Natural killer cell (primary cell): ENCODE data around the gene GINS1. TPM values are rescaled to one million over a fixed set of nuclear protein-coding genes. Genes with fewer than 3 reads are reported as not detected.

ENCODE experiments used
- ATAC-seq, 3 donors: fragments of 150-1000 bp in 2 of 3; fragments of 200-7000 bp in 1 of 3; cut with Tn5 transposase; 1 replicate in 1 of 3; 2 replicates in 2 of 3; pipeline ENCODE4 v1.10.0; 2021; ENCODE audit warnings: mild to moderate bottlenecking in 2 of 3, moderate library complexity in 2 of 3
- DNase-seq, 2 donors: peaks; one replicate each; pipeline versions ENCODE4 v3.0.0 to v3.0.0-alpha.2; 2013 to 2021; ENCODE audit warnings: mixed read lengths in 1 of 2
- H3K27ac ChIP-seq: one replicate; pipeline ENCODE4 v1.5.1; 2013; ENCODE audit warnings: mild to moderate bottlenecking, low read length
- H3K27me3 ChIP-seq: one replicate; pipeline ENCODE4 v1.6.1; 2013; ENCODE audit warnings: low read length; ENCODE audit not compliant: control insufficient read depth, insufficient read depth
- H3K36me3 ChIP-seq: one replicate; pipeline ENCODE4 v1.6.1; 2013; ENCODE audit warnings: low read length; ENCODE audit not compliant: control insufficient read depth, insufficient read depth
- H3K4me1 ChIP-seq: one replicate; pipeline ENCODE4 v1.6.1; 2013; ENCODE audit warnings: low read length; ENCODE audit not compliant: control insufficient read depth, insufficient read depth
- H3K4me3 ChIP-seq: one replicate; pipeline ENCODE4 v1.5.1; 2013; ENCODE audit warnings: low read length
- H3K9me3 ChIP-seq: one replicate; pipeline ENCODE4 v1.6.1; 2013; ENCODE audit warnings: low read length; ENCODE audit not compliant: control insufficient read depth, insufficient read depth
- H3K27ac Mint-ChIP-seq, 2 donors: one replicate each; pipeline ENCODE4 v1.8.0; 2022; ENCODE audit warnings: mild to moderate bottlenecking in 2 of 2, mixed read lengths in 2 of 2, moderate library complexity in 1 of 2
- H3K27me3 Mint-ChIP-seq, 2 donors: one replicate each; pipeline ENCODE4 v1.8.0; 2022; ENCODE audit warnings: low read depth in 2 of 2, mixed read lengths in 2 of 2
- H3K36me3 Mint-ChIP-seq: one replicate; pipeline ENCODE4 v1.8.0; 2022; ENCODE audit warnings: mixed read lengths
- H3K4me1 Mint-ChIP-seq, 2 donors: one replicate each; pipeline ENCODE4 v1.8.0; 2022; ENCODE audit warnings: mixed read lengths in 2 of 2
- H3K4me3 Mint-ChIP-seq: one replicate; pipeline ENCODE4 v1.8.0; 2022; ENCODE audit warnings: mild to moderate bottlenecking, moderate library complexity, mixed read lengths
- H3K9me3 Mint-ChIP-seq, 2 donors: one replicate each; pipeline ENCODE4 v1.8.0; 2022; ENCODE audit warnings: mixed read lengths in 2 of 2
- CTCF ChIP-seq: fragments of 200-600 bp; IDR thresholded peaks from one replicate; pipeline ENCODE4 v1.8.0; 2022; ENCODE audit warnings: antibody characterized with exemption
- WGBS: methylation state at CpG from one replicate; pipeline ENCODE4 v1.1.7; 2013; ENCODE audit warnings: missing lambda C conversion rate; ENCODE audit not compliant: insufficient coverage; 5-methylcytosine and 5-hydroxymethylcytosine counted together
- intact Hi-C: fragments of 100-400 bp; cut with micrococcal nuclease; formaldehyde crosslinking; loops from one replicate; pipeline ENCODE4 v1.14.2; 2022
- total RNA-seq, 4 donors: library from RNA; stranded (reverse); fragments of 120-200 nt in 1 of 4; gene quantifications; one replicate each; pipeline versions ENCODE4 v1.2.3 to v1.2.4, GENCODE V29; 2013 to 2022

GINS1 gene
- total RNA-seq, 3 donors from 2014 or later (not counting 1 experiment from before 2014, with no cell fraction given), result 1.3 to 1.5 (median 1.4) TPM

GRCh38 chr20:25461786-25462545, 54.5 kb downstream of the GINS1 start:
- Mint-ChIP-seq H3K36me3 (no peaks in the 10 kb centered on the region), H3K27me3 (no peaks in the 10 kb centered on the region), H3K4me3 (no peak overlapping the region), H3K27ac (no peak overlapping the region), H3K4me1 (no peaks in the 10 kb centered on the region), H3K9me3 (no peaks in the 10 kb centered on the region)
- intact Hi-C loops, result no loop called here
- Histone ChIP-seq H3K27me3 (no peaks in the 10 kb centered on the region), H3K36me3 (no peaks in the 10 kb centered on the region), H3K9me3 (no peaks in the 10 kb centered on the region), H3K27ac (no peak overlapping the region), H3K4me3 (no peak overlapping the region), H3K4me1 (peaks cover 2% of the 10 kb centered on the region)
- DNase-seq (no peak), ATAC-seq (no peak)
- WGBS, result 46% methylated on average over 18 of the region's 18 CpGs
- TF ChIP-seq CTCF, result no peak

- no peaks in the 10 kb centered on the region for H3K36me3 Mint-ChIP-seq
- no peak overlapping the region for H3K27ac Mint-ChIP-seq
- no peak overlapping the region for H3K27ac ChIP-seq
- peaks cover 0 to 5% of the 10 kb centered on the region in 2 donors for H3K4me1 Mint-ChIP-seq
- H3K36me3 ChIP-seq, result no peaks in the 10 kb centered on the region
- WGBS, result 80% methylated on average over 13 of the region's 13 CpGs
- H3K4me1 ChIP-seq, result peaks cover 2% of the 10 kb centered on the region
- H3K4me3 ChIP-seq, result no peak overlapping the region
- intact Hi-C loops, result no loop called here
- H3K27me3 ChIP-seq, result no peaks in the 10 kb centered on the region
- no peak for TF ChIP-seq CTCF
- H3K27me3 Mint-ChIP-seq, result no peaks in the 10 kb centered on the region
- no peaks in the 10 kb centered on the region for H3K9me3 Mint-ChIP-seq
- DNase-seq, result no peak
- ATAC-seq, result no peak
- no peaks in the 10 kb centered on the region for H3K9me3 ChIP-seq
- no peak overlapping the region for H3K4me3 Mint-ChIP-seq
Measured at GRCh38 chr20:25464501-25465242, 57.2 kb downstream of the GINS1 start.

GRCh38 chr20:25465243-25466135, 58.0 kb downstream of the GINS1 start:
- 94% methylated on average over 15 of the region's 15 CpGs for WGBS
- no peak overlapping the region for H3K4me3 Mint-ChIP-seq
- peaks cover 2% of the 10 kb centered on the region for H3K4me1 ChIP-seq
- no peak overlapping the region for H3K4me3 ChIP-seq
- DNase-seq, result no peak
- H3K4me1 Mint-ChIP-seq, result peaks cover 0 to 11% of the 10 kb centered on the region in 2 donors
- no peak for ATAC-seq
- H3K9me3 ChIP-seq, result no peaks in the 10 kb centered on the region
- H3K9me3 Mint-ChIP-seq, result no peaks in the 10 kb centered on the region
- intact Hi-C loops, result no loop called here
- H3K27me3 ChIP-seq, result no peaks in the 10 kb centered on the region
- H3K27me3 Mint-ChIP-seq, result no peaks in the 10 kb centered on the region
- H3K27ac ChIP-seq, result no peak overlapping the region
- H3K27ac Mint-ChIP-seq, result no peak overlapping the region
- no peak for TF ChIP-seq CTCF
- no peaks in the 10 kb centered on the region for H3K36me3 ChIP-seq
- no peaks in the 10 kb centered on the region for H3K36me3 Mint-ChIP-seq
